ENCODE measurements around the gene GAS6. TPM values are rescaled to one million over a fixed set of nuclear protein-coding genes. Genes with fewer than 3 reads are reported as not detected.

Gene GAS6
- total RNA-seq, 1 experiment from 2014 or later = 20.9 TPM

- BruUV-seq (replicated peaks) = no TSS peak
- no peak overlapping the region for H3K4me2 ChIP-seq (ENCODE audit: low read length)
- H3K9me3 ChIP-seq (ENCODE audit: low read length) = no peaks in the 10 kb centered on the region
- no peak for DNase-seq
- H3K79me2 ChIP-seq (ENCODE audit: low read length) = no peaks in the 10 kb centered on the region
- H2AFZ ChIP-seq (ENCODE audit: low read length) = no peak overlapping the region
- no peaks in the 10 kb centered on the region for H3K9me2 ChIP-seq (replicated peaks; ENCODE audit: low read length)
- ChIA-PET POLR2A (ENCODE audit: unreplicated experiment) (no interaction called here), CTCF (no interaction called here)
- H3K27ac ChIP-seq (ENCODE audit: low read length) = no peak overlapping the region
- no peak for TF ChIP-seq EZH2 (IDR thresholded peaks at IDR 0.05; ENCODE audit: low read length, unreplicated experiment)
- TF ChIP-seq EZH2phosphoT487 (IDR thresholded peaks at IDR 0.05; ENCODE audit: borderline replicate concordance, low read length) = no peak
- no peak for TF ChIP-seq CTCF (conservative IDR thresholded peaks at IDR 0.05; ENCODE audit: low read depth, low read length)
- H3K27me3 ChIP-seq (ENCODE audit: low read length) = no peaks in the 10 kb centered on the region
- H3K9ac ChIP-seq (ENCODE audit: low read length) = no peak overlapping the region
- H3F3A ChIP-seq (ENCODE audit: low read length, unreplicated experiment) = no peaks in the 10 kb centered on the region
- no peaks in the 10 kb centered on the region for H3K4me1 ChIP-seq (ENCODE audit: insufficient read depth, low read length)
- no peak overlapping the region for H3K4me3 ChIP-seq (ENCODE audit: low read length)
- no peaks in the 10 kb centered on the region for H3K36me3 ChIP-seq (ENCODE audit: low read depth, low read length)
- no peak for ATAC-seq
- intact Hi-C loops (cut with micrococcal nuclease) = no loop called here
- H4K20me1 ChIP-seq (ENCODE audit: low read length) = no peaks in the 10 kb centered on the region
Measured at GRCh38 chr13:113883921-113884804, 20.3 kb upstream of the GAS6 start.

GRCh38 chr13:113883314-113883811, 19.5 kb upstream of the GAS6 start:
- no peaks in the 10 kb centered on the region for H3K4me1 ChIP-seq (ENCODE audit: insufficient read depth, low read length)
- H3K9me2 ChIP-seq (replicated peaks; ENCODE audit: low read length) = no peaks in the 10 kb centered on the region
- no peak overlapping the region for H2AFZ ChIP-seq (ENCODE audit: low read length)
- POLR2A ChIA-PET (ENCODE audit: unreplicated experiment) = no interaction called here
- no peaks in the 10 kb centered on the region for H3K9me3 ChIP-seq (ENCODE audit: low read length)
- H4K20me1 ChIP-seq (ENCODE audit: low read length) = no peaks in the 10 kb centered on the region
- H3K36me3 ChIP-seq (ENCODE audit: low read depth, low read length) = no peaks in the 10 kb centered on the region
- H3K4me2 ChIP-seq (ENCODE audit: low read length) = no peak overlapping the region
- ATAC-seq = no peak
- H3F3A ChIP-seq (ENCODE audit: low read length, unreplicated experiment) = no peaks in the 10 kb centered on the region
- CTCF ChIA-PET = no interaction called here
- BruUV-seq (replicated peaks) = no TSS peak
- H3K9ac ChIP-seq (ENCODE audit: low read length) = no peak overlapping the region
- intact Hi-C loops (cut with micrococcal nuclease) = no loop called here
- DNase-seq = no peak
- no peak overlapping the region for H3K27ac ChIP-seq (ENCODE audit: low read length)
- TF ChIP-seq CTCF (conservative IDR thresholded peaks at IDR 0.05; ENCODE audit: low read depth, low read length) = no peak
- no peak for TF ChIP-seq EZH2phosphoT487 (IDR thresholded peaks at IDR 0.05; ENCODE audit: borderline replicate concordance, low read length)
- no peak for TF ChIP-seq EZH2 (IDR thresholded peaks at IDR 0.05; ENCODE audit: low read length, unreplicated experiment)
- no peaks in the 10 kb centered on the region for H3K27me3 ChIP-seq (ENCODE audit: low read length)
- no peaks in the 10 kb centered on the region for H3K79me2 ChIP-seq (ENCODE audit: low read length)
- H3K4me3 ChIP-seq (ENCODE audit: low read length) = no peak overlapping the region

- POLR2A ChIA-PET (ENCODE audit: unreplicated experiment) = no interaction called here
- TF ChIP-seq EZH2 (IDR thresholded peaks at IDR 0.05; ENCODE audit: low read length, unreplicated experiment) (no peak), EZH2phosphoT487 (IDR thresholded peaks at IDR 0.05; ENCODE audit: borderline replicate concordance, low read length) (no peak)
- H3K79me2 ChIP-seq (ENCODE audit: low read length) = no peaks in the 10 kb centered on the region
- no peaks in the 10 kb centered on the region for H3K9me2 ChIP-seq (replicated peaks; ENCODE audit: low read length)
- no peak overlapping the region for H3K27ac ChIP-seq (ENCODE audit: low read length)
- intact Hi-C loops (cut with micrococcal nuclease) = no loop called here
- H3K4me1 ChIP-seq (ENCODE audit: insufficient read depth, low read length) = no peaks in the 10 kb centered on the region
- no peaks in the 10 kb centered on the region for H3K9me3 ChIP-seq (ENCODE audit: low read length)
- no peaks in the 10 kb centered on the region for H3F3A ChIP-seq (ENCODE audit: low read length, unreplicated experiment)
- no peak overlapping the region for H3K4me3 ChIP-seq (ENCODE audit: low read length)
- no peaks in the 10 kb centered on the region for H4K20me1 ChIP-seq (ENCODE audit: low read length)
- H3K36me3 ChIP-seq (ENCODE audit: low read depth, low read length) = no peaks in the 10 kb centered on the region
- ATAC-seq (no peak), DNase-seq (no peak)
- H3K27me3 ChIP-seq (ENCODE audit: low read length) = no peaks in the 10 kb centered on the region
- no peak overlapping the region for H2AFZ ChIP-seq (ENCODE audit: low read length)
- CTCF ChIA-PET = no interaction called here
- no TSS peak for BruUV-seq (replicated peaks)
- no peak overlapping the region for H3K4me2 ChIP-seq (ENCODE audit: low read length)
- H3K9ac ChIP-seq (ENCODE audit: low read length) = no peak overlapping the region
Measured at GRCh38 chr13:113882716-113883115, 18.8 kb upstream of the GAS6 start.
